Stimulated activated CD4-positive, alpha-beta T cell treated with anti-CD3 and anti-CD28 coated beads, Interleukin-2, amount 100 ng/mL, for 24 hours (primary cell): ENCODE measurements around the gene SNRPN.
"Not testable (repeated sequence)": the region's sequence is repeated elsewhere in the genome, so short reads cannot be mapped to it uniquely, and the experiment has no call there.

ENCODE experiments used
- DNase-seq, 2 donors: peaks; one replicate each; pipeline ENCODE4 v3.0.0-alpha.2; 2020

SNRPN gene

DNA sequence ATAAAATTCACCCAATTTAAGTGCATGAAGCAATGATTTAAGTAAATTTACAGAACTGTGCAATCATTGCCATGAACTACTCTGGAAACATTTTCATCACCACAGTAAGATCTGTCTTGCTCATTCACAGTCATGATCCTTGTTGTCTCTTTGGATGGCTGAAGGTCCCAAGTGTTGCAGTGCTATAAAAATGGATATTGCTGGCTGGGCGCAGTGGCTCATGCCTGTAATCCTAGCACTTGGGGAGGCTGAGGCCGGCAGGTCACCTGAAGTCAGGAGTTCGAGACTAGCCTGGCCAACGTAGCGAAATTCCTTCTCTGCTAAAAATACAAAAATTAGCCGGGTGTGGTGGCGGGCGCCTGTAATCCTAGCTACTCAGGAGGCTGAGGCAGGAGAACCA lies 17.0 kb downstream of the SNRPN start:
- DNase-seq: no peak

- DNase-seq: not testable (repeated sequence)
Observed at GRCh38 chr15:24972707-24973106, 17.9 kb downstream of the SNRPN start.

- DNase-seq: no peak
Observed at GRCh38 chr15:24976932-24977331, 22.1 kb downstream of the SNRPN start.

DNA sequence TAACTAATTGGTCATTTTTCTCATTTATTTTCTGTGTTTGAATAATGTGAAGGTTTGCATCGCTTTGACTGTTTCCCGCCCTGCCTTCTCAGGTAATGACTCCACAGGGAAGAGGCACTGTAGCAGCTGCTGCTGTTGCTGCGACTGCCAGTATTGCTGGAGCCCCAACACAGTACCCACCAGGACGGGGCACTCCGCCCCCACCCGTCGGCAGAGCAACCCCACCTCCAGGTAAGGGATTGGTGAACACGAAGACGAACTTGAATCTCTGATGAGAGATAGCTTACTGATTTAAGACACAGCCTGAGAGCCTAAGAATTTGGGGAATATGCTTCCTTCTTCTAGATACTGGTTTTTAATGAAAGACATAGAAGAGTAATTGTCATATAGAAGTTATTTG lies 22.9 kb downstream of the SNRPN start:
- DNase-seq: no peak

GRCh38 chr15:24985224-24985623 lies 30.4 kb downstream of the SNRPN start:
- DNase-seq: no peak

DNA sequence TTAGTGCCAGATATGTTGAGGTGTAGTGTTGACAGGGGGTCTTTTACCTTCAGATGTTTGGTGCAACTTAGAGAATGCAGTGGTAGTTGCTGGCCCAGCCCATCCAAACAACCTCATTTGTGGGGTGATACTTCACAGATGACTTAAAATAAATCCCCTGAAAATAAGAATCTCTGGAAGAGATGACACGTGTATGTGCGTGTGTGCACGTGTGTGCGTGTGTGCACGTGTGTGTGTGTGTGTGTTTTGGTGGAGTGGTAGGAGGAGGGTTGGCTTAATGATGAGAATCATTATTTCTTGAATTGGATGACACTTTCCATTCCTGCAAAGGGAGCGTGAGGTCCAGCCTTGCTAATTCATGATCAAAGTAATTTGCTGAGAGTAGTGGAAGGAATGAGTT lies 31.9 kb downstream of the SNRPN start:
- no peak for DNase-seq

DNA sequence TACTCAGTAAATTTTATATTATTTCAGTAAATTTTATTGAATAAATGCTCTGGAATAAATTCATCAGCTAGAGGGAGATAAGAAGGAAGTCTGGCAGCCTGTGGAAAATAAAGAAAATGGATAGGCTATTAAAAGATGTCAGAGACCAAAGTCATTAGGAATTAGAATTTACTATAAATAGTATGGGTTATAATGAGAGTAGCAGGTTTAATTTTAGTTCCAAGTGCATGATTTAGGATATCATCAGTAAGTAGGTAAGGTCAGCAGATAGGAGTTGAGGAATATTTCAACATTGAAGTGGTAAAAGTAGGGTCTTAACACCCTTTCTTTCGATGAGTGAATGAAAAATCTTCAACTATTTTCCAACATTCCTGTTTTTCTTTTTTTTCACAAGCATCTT lies 64.6 kb downstream of the SNRPN start:
- no peak for DNase-seq

- DNase-seq: no peak
Observed at GRCh38 chr15:25022233-25022632, 67.4 kb downstream of the SNRPN start.
